Testis (tissue), 2 donors: ENCODE results near the gene FYB1.

Experiments used
- CTCF ChIP-seq, 3 experiments: fragments of 450-650 bp in 2 of 3; fragments of 200-600 bp in 1 of 3; sonication (generic) in 1 of 3; IDR thresholded peaks; one replicate each; pipeline ENCODE4 v1.5.1; 2016 to 2019; ENCODE audit warnings: antibody characterized with exemption in 3 of 3, mild to moderate bottlenecking in 2 of 3, moderate library complexity in 1 of 3
- POLR2A ChIP-seq: fragments of 450-650 bp; IDR thresholded peaks from one replicate; pipeline ENCODE4 v1.6.1; 2017; ENCODE audit warnings: antibody characterized with exemption, mild to moderate bottlenecking, moderate library complexity

- TF ChIP-seq POLR2A, result no peak
- no peak for TF ChIP-seq CTCF (IDR thresholded peaks at IDR 0.05)
These were observed 26.8 kb downstream of the FYB1 start for GRCh38 chr5:39192450-39193160.
